RWPE1 (cell line): Measurements from ENCODE around the gene BRD7.

Source experiments
- CTCF ChIA-PET: fragments of 350-600 bp; sonication (Branson Sonifier 250); formaldehyde crosslinking; extraction: SDS; loops from one replicate; lab custom pipeline; 2021; lab: Yijun Ruan, JAX
- POLR2A ChIA-PET: fragments of 400-600 bp; formaldehyde crosslinking; extraction: SDS; loops from one replicate; lab custom pipeline; 2020; ENCODE audit warnings: antibody characterized with exemption; ENCODE audit not compliant: low non-redundant PET; lab: Yijun Ruan, JAX
- DNase-seq: peaks from one replicate; pipeline ENCODE4 v3.0.0; 2012; ENCODE audit warnings: low spot score
- H3K27ac ChIP-seq: fragments of 450-650 bp; 2 replicates; pipeline ENCODE4 v1.5.1; 2017
- TF ChIP-seq, protein P1 (sequence below): fragments of 450-650 bp; conservative IDR thresholded peaks from 2 replicates; pipeline ENCODE4 v1.5.1; 2017; ENCODE audit warnings: low read depth, mild to moderate bottlenecking

BRD7 gene

GRCh38 chr16:50338371-50339231, 30.2 kb downstream of the BRD7 start:
- H3K27ac ChIP-seq, result no peak overlapping the region
- ChIA-PET POLR2A (interaction anchor here (0.5 kb wide), 1 partner anchor 188 kb away, joined by 3 read pairs; no protein-coding TSS in a partner anchor), CTCF (interaction anchor here (1.0 kb wide), 1 partner anchor 11 kb away, joined by 3 read pairs; no protein-coding TSS in a partner anchor)
- no peak for DNase-seq
- TF ChIP-seq, protein P1, sequence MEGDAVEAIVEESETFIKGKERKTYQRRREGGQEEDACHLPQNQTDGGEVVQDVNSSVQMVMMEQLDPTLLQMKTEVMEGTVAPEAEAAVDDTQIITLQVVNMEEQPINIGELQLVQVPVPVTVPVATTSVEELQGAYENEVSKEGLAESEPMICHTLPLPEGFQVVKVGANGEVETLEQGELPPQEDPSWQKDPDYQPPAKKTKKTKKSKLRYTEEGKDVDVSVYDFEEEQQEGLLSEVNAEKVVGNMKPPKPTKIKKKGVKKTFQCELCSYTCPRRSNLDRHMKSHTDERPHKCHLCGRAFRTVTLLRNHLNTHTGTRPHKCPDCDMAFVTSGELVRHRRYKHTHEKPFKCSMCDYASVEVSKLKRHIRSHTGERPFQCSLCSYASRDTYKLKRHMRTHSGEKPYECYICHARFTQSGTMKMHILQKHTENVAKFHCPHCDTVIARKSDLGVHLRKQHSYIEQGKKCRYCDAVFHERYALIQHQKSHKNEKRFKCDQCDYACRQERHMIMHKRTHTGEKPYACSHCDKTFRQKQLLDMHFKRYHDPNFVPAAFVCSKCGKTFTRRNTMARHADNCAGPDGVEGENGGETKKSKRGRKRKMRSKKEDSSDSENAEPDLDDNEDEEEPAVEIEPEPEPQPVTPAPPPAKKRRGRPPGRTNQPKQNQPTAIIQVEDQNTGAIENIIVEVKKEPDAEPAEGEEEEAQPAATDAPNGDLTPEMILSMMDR, result no peak

- CTCF ChIA-PET, result no interaction called here
- TF ChIP-seq, protein P1, result no peak
These were observed 31.9 kb downstream of the BRD7 start for GRCh38 chr16:50336884-50337283.

DNA sequence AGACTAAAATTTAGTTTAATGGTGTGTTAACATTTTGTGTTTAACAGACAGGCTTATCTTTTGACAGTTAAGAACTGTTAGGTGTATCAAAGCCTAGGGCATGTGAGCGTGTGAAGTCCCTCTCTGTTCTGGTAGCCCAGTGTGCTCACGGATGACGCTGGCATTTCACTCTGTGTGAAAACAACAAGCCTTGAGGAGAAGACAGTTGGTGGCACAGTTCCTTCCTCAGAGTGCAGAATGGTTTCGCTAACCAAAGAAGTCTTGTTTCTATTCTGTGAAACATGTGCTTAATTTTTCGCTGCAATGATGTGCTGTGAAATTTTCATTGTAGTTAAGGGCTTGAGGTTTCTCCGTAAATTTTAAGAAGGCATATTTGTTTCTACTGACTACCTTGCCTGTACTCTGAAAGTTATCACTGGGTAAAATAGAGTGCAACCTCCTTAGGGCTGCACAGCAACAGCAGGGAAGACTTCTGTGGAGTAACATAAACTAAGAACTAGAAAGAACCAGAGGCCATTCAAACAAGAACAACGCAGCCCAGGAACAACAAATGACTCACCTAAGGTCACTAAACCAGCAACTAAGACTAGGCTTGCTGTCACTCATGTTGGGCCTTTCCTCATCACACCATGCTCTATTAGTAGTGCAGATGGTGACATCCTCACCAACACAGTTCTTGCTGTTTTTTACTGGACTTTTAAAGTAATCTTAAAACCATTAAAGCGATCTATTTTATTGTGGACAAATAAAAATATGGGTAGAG, 33.4 kb downstream of the BRD7 start:
- ChIA-PET POLR2A (no interaction called here), CTCF (no interaction called here)
- DNase-seq, result no peak
- H3K27ac ChIP-seq, result no peak overlapping the region
- TF ChIP-seq, protein P1, result no peak

More at GRCh38 chr16:50336884-50337283, 31.9 kb downstream of the BRD7 start:
- DNase-seq, result no peak
- no peak overlapping the region for H3K27ac ChIP-seq
- POLR2A ChIA-PET, result no interaction called here

GRCh38 chr16:50334106-50334975, 34.4 kb downstream of the BRD7 start:
- TF ChIP-seq, protein P1, result no peak
- CTCF ChIA-PET, result interaction anchor here (0.6 kb wide), 1 partner anchor 19 kb away, joined by 3 read pairs; no protein-coding TSS in a partner anchor

GRCh38 chr16:50332599-50332998, 36.2 kb downstream of the BRD7 start:
- POLR2A ChIA-PET, result no interaction called here
- no peak overlapping the region for H3K27ac ChIP-seq
- DNase-seq, result no peak
- TF ChIP-seq, protein P1, result no peak
- CTCF ChIA-PET, result no interaction called here

More at GRCh38 chr16:50334106-50334975, 34.4 kb downstream of the BRD7 start:
- POLR2A ChIA-PET, result no interaction called here
- no peak for DNase-seq
- H3K27ac ChIP-seq, result no peak overlapping the region
